Measurements from ENCODE around the gene AMACR. TPM values are rescaled to one million over a fixed set of nuclear protein-coding genes. Genes with fewer than 3 reads are reported as not detected.
"Not testable (repeated sequence)": the region's sequence is repeated elsewhere in the genome, so short reads cannot be mapped to it uniquely, and the experiment has no call there.

Gene AMACR
- total RNA-seq, 1 donor from 2014 or later, result 9.8 TPM

GRCh38 chr5:34035756-34036155 is 27.9 kb upstream of the AMACR start:
- Mint-ChIP-seq H3K27me3 (ENCODE audit: low read depth) (no peaks in the 10 kb centered on the region), H3K4me3 (no peak overlapping the region), H3K36me3 (peaks cover 29% of the 10 kb centered on the region), H3K27ac (no peak overlapping the region), H3K4me1 (peaks cover 18% of the 10 kb centered on the region), H3K9me3 (no peaks in the 10 kb centered on the region)
- TF ChIP-seq CTCF (IDR thresholded peaks at IDR 0.05; ENCODE audit: unreplicated experiment), result no peak
- no peak for DNase-seq (ENCODE audit: low spot score in 2 of 2, unreplicated experiment in 2 of 2)

- Mint-ChIP-seq H3K4me3 (no peak overlapping the region), H3K9me3 (no peaks in the 10 kb centered on the region), H3K27ac (no peak overlapping the region), H3K36me3 (peaks cover 29% of the 10 kb centered on the region), H3K4me1 (peaks cover 18% of the 10 kb centered on the region), H3K27me3 (ENCODE audit: low read depth) (no peaks in the 10 kb centered on the region)
- DNase-seq (ENCODE audit: low spot score in 2 of 2, unreplicated experiment in 2 of 2), result no peak
- TF ChIP-seq CTCF (IDR thresholded peaks at IDR 0.05; ENCODE audit: unreplicated experiment), result no peak
These were observed 26.9 kb upstream of the AMACR start for GRCh38 chr5:34034534-34035327.

- TF ChIP-seq CTCF (IDR thresholded peaks at IDR 0.05; ENCODE audit: unreplicated experiment), result no peak
- Mint-ChIP-seq H3K27ac (no peak overlapping the region), H3K36me3 (peaks cover 23% of the 10 kb centered on the region), H3K27me3 (ENCODE audit: low read depth) (no peaks in the 10 kb centered on the region), H3K9me3 (no peaks in the 10 kb centered on the region), H3K4me1 (peaks cover under 1% of the 10 kb centered on the region), H3K4me3 (no peak overlapping the region)
- no peak for DNase-seq (ENCODE audit: low spot score in 2 of 2, unreplicated experiment in 2 of 2)
These were observed 24.1 kb upstream of the AMACR start for GRCh38 chr5:34031966-34032365.

GRCh38 chr5:34031117-34031516 is 23.3 kb upstream of the AMACR start:
- H3K9me3 Mint-ChIP-seq, result no peaks in the 10 kb centered on the region
- no peaks in the 10 kb centered on the region for H3K4me1 Mint-ChIP-seq
- TF ChIP-seq CTCF (IDR thresholded peaks at IDR 0.05; ENCODE audit: unreplicated experiment), result no peak
- H3K4me3 Mint-ChIP-seq, result no peak overlapping the region
- no peak for DNase-seq (ENCODE audit: low spot score in 2 of 2, unreplicated experiment in 2 of 2)
- H3K27ac Mint-ChIP-seq, result no peak overlapping the region
- H3K36me3 Mint-ChIP-seq, result peaks cover 25% of the 10 kb centered on the region
- no peaks in the 10 kb centered on the region for H3K27me3 Mint-ChIP-seq (ENCODE audit: low read depth)

- H3K4me1 Mint-ChIP-seq; H3K9me3 Mint-ChIP-seq; H3K27ac Mint-ChIP-seq; H3K4me3 Mint-ChIP-seq; H3K27me3 Mint-ChIP-seq (ENCODE audit: low read depth); DNase-seq (ENCODE audit: low spot score in 2 of 2, unreplicated experiment in 2 of 2): not testable (repeated sequence)
- H3K36me3 Mint-ChIP-seq, result peaks cover 29% of the 10 kb centered on the region
These were observed 22.7 kb upstream of the AMACR start for GRCh38 chr5:34030585-34030984.

- TF ChIP-seq CTCF (IDR thresholded peaks at IDR 0.05; ENCODE audit: unreplicated experiment), result no peak
- Mint-ChIP-seq H3K27me3 (ENCODE audit: low read depth) (no peaks in the 10 kb centered on the region), H3K4me1 (no peaks in the 10 kb centered on the region), H3K9me3 (no peaks in the 10 kb centered on the region), H3K4me3 (no peak overlapping the region), H3K27ac (no peak overlapping the region), H3K36me3 (peaks cover 28% of the 10 kb centered on the region)
- DNase-seq (ENCODE audit: low spot score in 2 of 2, unreplicated experiment in 2 of 2), result no peak
These were observed 22.2 kb upstream of the AMACR start for GRCh38 chr5:34030048-34030447.
